HepG2 (cell line): ENCODE measurements around the gene FOCAD. TPM values are rescaled to one million over a fixed set of nuclear protein-coding genes. Genes with fewer than 3 reads are reported as not detected.

Experiments
- AGO1 ChIP-seq: fragments of 200-400 bp; formaldehyde crosslinking; IDR thresholded peaks from 2 replicates; pipeline ENCODE4 v1.6.1; 2017; ENCODE audit warnings: mild to moderate bottlenecking, low read depth, low read length, moderate library complexity; ENCODE audit not compliant: poor library complexity, severe bottlenecking
- BATF2 ChIP-seq: sonication (generic); formaldehyde crosslinking; IDR thresholded peaks from 2 replicates; pipeline ENCODE4 v1.8.0; 2022; ENCODE audit warnings: mild to moderate bottlenecking, missing genetic modification reagents, moderate library complexity
- CERS6 ChIP-seq: sonication (generic); formaldehyde crosslinking; IDR thresholded peaks from 2 replicates; pipeline ENCODE4 v1.5.0; 2020; ENCODE audit warnings: missing genetic modification reagents
- CSRNP2 ChIP-seq: sonication (generic); formaldehyde crosslinking; conservative IDR thresholded peaks from 2 replicates; pipeline ENCODE4 v1.8.0; 2022; ENCODE audit warnings: low read depth, missing genetic modification reagents
- EP300 ChIP-seq, 3 experiments: sonication (generic) in 1 of 3; formaldehyde crosslinking in 1 of 3; IDR thresholded peaks; 2 replicates each; pipeline versions ENCODE4 v1.5.1 to v1.6.1; 2011 to 2020; ENCODE audit warnings: low read depth in 2 of 3, low read length in 2 of 3, borderline replicate concordance in 1 of 3, improper control_type of control experiment in 1 of 3, mild to moderate bottlenecking in 1 of 3, missing genetic modification reagents in 1 of 3, moderate library complexity in 1 of 3
- KLF9 ChIP-seq: IDR thresholded peaks from 2 replicates; pipeline ENCODE4 v1.6.1; 2016; ENCODE audit warnings: low read depth
- MAF1 ChIP-seq: sonication (generic); formaldehyde crosslinking; IDR thresholded peaks from 2 replicates; pipeline ENCODE4 v1.5.0; 2020; ENCODE audit warnings: missing genetic modification reagents, borderline replicate concordance
- SAP130 ChIP-seq: IDR thresholded peaks from 2 replicates; pipeline ENCODE4 v1.6.1; 2016; ENCODE audit warnings: low read depth
- SOX13 ChIP-seq, 3 experiments: fragments of 450-650 bp in 1 of 3; sonication (generic) in 1 of 3; formaldehyde crosslinking in 1 of 3; IDR thresholded peaks in 2 of 3; conservative IDR thresholded peaks in 1 of 3; 2 replicates each; pipeline versions ENCODE4 v1.5.0 to v1.6.1; 2016 to 2020; ENCODE audit warnings: antibody characterized with exemption in 1 of 3, mild to moderate bottlenecking in 1 of 3, missing compliant biosample characterization in 1 of 3, missing genetic modification reagents in 1 of 3, moderate library complexity in 1 of 3
- SP5 ChIP-seq: IDR thresholded peaks from 2 replicates; pipeline ENCODE4 v1.6.1; 2016; ENCODE audit warnings: low read depth, borderline replicate concordance
- SPEN ChIP-seq: sonication (generic); formaldehyde crosslinking; IDR thresholded peaks from 2 replicates; pipeline ENCODE4 v1.5.1; 2020; ENCODE audit warnings: low read depth, mild to moderate bottlenecking, missing genetic modification reagents
- U2AF1 ChIP-seq: fragments of 200-400 bp; formaldehyde crosslinking; optimal IDR thresholded peaks from 2 replicates; pipeline ENCODE3; 2017; ENCODE audit warnings: mild to moderate bottlenecking, low read depth, low read length
- ZNF230 ChIP-seq: sonication (generic); formaldehyde crosslinking; IDR thresholded peaks from 2 replicates; pipeline ENCODE4 v1.4.0; 2020; ENCODE audit warnings: mild to moderate bottlenecking, missing genetic modification reagents
- ZNF576 ChIP-seq: sonication (generic); formaldehyde crosslinking; IDR thresholded peaks from 2 replicates; pipeline ENCODE4 v1.4.0; 2020; ENCODE audit warnings: mild to moderate bottlenecking, missing genetic modification reagents
- polyA plus RNA-seq, 8 experiments: library from polyadenylated mRNA; depleted of rRNA in 3 of 8; stranded (reverse) in 7 of 8; unstranded in 1 of 8; fragments of >200 nt; fragmentation: Illumina TruSeq in 4 of 8; extraction: Trizol in 4 of 8; gene quantifications; 2 replicates each; pipeline versions ENCODE4 v1.2.1 to v1.2.3, GENCODE V29; 2011 to 2016; ENCODE audit warnings: low read depth in 4 of 8, missing spikeins in 1 of 8, mixed read lengths in 1 of 8; ENCODE audit not compliant: insufficient read depth in 1 of 8
- total RNA-seq, 5 experiments: library from RNA; depleted of rRNA; stranded (reverse); fragments of >200 nt; fragmentation: Illumina TruSeq; extraction: Trizol; gene quantifications; 2 replicates each; pipeline ENCODE4 v1.2.3, GENCODE V29; 2016; ENCODE audit warnings: low read depth in 1 of 5
- TF ChIP-seq, protein P1 (sequence below): sonication (generic); formaldehyde crosslinking; IDR thresholded peaks from 2 replicates; pipeline ENCODE4 v1.4.0; 2020; ENCODE audit warnings: mild to moderate bottlenecking, missing genetic modification reagents
- TF ChIP-seq, protein P2 (sequence below): conservative IDR thresholded peaks from 2 replicates; pipeline ENCODE4 v1.6.1; 2018; ENCODE audit warnings: missing genetic modification reagents
- TF ChIP-seq, protein P3 (sequence below): sonication (generic); formaldehyde crosslinking; IDR thresholded peaks from 2 replicates; pipeline ENCODE4 v1.8.0; 2022; ENCODE audit warnings: low read depth, missing genetic modification reagents

Gene FOCAD
- total and polyA plus RNA-seq, 2 of the 13 experiments (the other 11 are each of a cell fraction or from before 2014, with no cell fraction given) = 18.0 to 31.1 TPM

DNA sequence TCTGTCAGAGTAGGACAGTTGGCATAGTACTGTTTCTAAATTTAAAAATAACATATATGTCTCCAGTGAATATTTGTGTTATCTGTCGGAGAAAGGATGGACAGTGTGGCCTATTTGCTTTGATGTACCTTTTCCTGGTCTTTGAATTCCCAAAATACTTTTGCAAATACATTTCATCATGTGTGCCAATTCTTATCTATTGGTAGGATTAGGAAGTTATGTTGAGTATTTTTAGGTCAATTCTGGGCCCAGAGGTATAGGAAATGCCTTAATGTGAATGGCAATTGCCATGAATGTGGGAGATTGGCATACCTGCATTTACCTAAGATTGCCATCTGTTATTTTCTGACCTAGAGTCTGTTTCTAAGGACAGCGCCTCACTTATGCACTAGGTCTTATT is 5.8 kb downstream of the FOCAD start (continued):
- TF ChIP-seq EP300 (IDR thresholded peaks at IDR 0.05; ENCODE audit: low read depth in 2 of 2, low read length in 2 of 2) (peak in 1 of 2 experiments; percentile 60; a peak in 1 of 4 replicates), EP300 (CRISPR knock-in tag; IDR thresholded peaks at IDR 0.05; ENCODE audit: borderline replicate concordance) (no peak), MAF1 (CRISPR knock-in tag) (no peak), SP5 (CRISPR knock-in tag) (no peak), SAP130 (CRISPR knock-in tag) (peak; percentile 15; the same call in 1 of the 2 replicates), ZNF576 (CRISPR knock-in tag) (no peak), SPEN (CRISPR knock-in tag) (no peak), CSRNP2 (no peak), BATF2 (CRISPR knock-in tag) (no peak), KLF9 (CRISPR knock-in tag) (no peak), U2AF1 (no peak), ZNF230 (CRISPR knock-in tag) (no peak), AGO1 (no peak), CERS6 (CRISPR knock-in tag) (no peak), SOX13 (IDR thresholded peaks at IDR 0.05) (no peak), SOX13 (CRISPR knock-in tag; conservative IDR thresholded peaks at IDR 0.05 in 1 of 2, IDR thresholded peaks at IDR 0.05 in 1 of 2) (peak in 1 of 2 experiments; percentile 59; a peak in 1 of 4 replicates)
- TF ChIP-seq, protein P1, sequence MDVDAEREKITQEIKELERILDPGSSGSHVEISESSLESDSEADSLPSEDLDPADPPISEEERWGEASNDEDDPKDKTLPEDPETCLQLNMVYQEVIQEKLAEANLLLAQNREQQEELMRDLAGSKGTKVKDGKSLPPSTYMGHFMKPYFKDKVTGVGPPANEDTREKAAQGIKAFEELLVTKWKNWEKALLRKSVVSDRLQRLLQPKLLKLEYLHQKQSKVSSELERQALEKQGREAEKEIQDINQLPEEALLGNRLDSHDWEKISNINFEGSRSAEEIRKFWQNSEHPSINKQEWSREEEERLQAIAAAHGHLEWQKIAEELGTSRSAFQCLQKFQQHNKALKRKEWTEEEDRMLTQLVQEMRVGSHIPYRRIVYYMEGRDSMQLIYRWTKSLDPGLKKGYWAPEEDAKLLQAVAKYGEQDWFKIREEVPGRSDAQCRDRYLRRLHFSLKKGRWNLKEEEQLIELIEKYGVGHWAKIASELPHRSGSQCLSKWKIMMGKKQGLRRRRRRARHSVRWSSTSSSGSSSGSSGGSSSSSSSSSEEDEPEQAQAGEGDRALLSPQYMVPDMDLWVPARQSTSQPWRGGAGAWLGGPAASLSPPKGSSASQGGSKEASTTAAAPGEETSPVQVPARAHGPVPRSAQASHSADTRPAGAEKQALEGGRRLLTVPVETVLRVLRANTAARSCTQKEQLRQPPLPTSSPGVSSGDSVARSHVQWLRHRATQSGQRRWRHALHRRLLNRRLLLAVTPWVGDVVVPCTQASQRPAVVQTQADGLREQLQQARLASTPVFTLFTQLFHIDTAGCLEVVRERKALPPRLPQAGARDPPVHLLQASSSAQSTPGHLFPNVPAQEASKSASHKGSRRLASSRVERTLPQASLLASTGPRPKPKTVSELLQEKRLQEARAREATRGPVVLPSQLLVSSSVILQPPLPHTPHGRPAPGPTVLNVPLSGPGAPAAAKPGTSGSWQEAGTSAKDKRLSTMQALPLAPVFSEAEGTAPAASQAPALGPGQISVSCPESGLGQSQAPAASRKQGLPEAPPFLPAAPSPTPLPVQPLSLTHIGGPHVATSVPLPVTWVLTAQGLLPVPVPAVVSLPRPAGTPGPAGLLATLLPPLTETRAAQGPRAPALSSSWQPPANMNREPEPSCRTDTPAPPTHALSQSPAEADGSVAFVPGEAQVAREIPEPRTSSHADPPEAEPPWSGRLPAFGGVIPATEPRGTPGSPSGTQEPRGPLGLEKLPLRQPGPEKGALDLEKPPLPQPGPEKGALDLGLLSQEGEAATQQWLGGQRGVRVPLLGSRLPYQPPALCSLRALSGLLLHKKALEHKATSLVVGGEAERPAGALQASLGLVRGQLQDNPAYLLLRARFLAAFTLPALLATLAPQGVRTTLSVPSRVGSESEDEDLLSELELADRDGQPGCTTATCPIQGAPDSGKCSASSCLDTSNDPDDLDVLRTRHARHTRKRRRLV (CRISPR knock-in tag) = no peak
- TF ChIP-seq, protein P2, sequence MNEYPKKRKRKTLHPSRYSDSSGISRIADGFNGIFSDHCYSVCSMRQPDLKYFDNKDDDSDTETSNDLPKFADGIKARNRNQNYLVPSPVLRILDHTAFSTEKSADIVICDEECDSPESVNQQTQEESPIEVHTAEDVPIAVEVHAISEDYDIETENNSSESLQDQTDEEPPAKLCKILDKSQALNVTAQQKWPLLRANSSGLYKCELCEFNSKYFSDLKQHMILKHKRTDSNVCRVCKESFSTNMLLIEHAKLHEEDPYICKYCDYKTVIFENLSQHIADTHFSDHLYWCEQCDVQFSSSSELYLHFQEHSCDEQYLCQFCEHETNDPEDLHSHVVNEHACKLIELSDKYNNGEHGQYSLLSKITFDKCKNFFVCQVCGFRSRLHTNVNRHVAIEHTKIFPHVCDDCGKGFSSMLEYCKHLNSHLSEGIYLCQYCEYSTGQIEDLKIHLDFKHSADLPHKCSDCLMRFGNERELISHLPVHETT (CRISPR knock-in tag) = no peak
- TF ChIP-seq, protein P3, sequence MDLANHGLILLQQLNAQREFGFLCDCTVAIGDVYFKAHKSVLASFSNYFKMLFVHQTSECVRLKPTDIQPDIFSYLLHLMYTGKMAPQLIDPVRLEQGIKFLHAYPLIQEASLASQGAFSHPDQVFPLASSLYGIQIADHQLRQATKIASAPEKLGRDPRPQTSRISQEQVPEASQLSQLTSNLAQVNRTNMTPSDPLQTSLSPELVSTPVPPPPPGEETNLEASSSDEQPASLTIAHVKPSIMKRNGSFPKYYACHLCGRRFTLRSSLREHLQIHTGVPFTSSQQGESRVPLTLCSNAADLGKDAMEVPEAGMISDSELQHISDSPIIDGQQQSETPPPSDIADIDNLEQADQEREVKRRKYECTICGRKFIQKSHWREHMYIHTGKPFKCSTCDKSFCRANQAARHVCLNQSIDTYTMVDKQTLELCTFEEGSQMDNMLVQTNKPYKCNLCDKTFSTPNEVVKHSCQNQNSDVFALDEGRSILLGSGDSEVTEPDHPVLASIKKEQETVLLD = no peak
